GM18520 (cell line): ENCODE data around the gene MOV10L1.
"Not testable (repeated sequence)": the region's sequence is repeated elsewhere in the genome, so short reads cannot be mapped to it uniquely, and the experiment has no call there.

Experiments
- ATAC-seq: cut with Tn5 transposase; IDR thresholded peaks from one replicate; pipeline ENCODE4 v1.9.1; 2021; ENCODE audit not compliant: unreplicated experiment

The MOV10L1 gene

DNA sequence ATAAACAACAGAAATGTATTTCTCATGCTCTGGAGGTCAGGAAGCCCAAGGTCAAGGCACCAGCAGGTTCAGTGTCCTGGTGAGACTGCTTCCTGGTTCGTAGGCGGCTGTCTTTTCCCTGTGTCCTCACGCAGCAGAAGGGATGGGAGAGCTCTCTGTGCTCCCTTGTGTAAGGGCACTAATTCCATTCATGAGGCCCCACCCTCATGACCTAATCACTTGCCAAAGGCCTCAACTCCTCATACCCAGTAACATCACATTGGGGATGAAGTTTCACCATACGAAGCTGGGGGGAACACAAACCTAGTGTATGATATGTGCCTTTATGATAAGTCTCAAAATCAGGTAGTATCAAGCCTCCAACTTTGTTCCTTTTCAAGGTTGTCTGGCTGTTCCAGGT, 42.1 kb downstream of the MOV10L1 start:
- no peak for ATAC-seq

DNA sequence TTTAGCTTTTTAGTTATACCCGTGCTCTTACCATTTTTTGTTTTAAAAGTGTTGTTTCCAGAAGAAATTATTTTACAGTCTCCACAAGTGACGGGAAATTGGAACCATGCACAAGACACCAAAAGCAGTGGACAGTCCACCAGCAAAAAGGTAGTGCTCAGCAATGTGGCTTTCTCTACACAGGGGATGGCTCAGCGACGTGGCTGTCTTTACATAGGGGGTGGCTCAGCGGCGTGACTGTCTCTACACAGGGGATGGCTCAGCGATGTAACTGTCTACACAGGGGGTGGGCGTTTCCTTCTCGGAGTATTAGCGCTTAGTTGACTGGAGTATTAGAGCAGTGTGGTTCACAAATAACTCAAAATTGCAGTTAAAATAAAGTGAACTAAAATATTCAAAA, 44.7 kb downstream of the MOV10L1 start:
- no peak for ATAC-seq

- no peak for ATAC-seq
These were observed 46.8 kb downstream of the MOV10L1 start for GRCh38 chr22:50136581-50137015.

DNA sequence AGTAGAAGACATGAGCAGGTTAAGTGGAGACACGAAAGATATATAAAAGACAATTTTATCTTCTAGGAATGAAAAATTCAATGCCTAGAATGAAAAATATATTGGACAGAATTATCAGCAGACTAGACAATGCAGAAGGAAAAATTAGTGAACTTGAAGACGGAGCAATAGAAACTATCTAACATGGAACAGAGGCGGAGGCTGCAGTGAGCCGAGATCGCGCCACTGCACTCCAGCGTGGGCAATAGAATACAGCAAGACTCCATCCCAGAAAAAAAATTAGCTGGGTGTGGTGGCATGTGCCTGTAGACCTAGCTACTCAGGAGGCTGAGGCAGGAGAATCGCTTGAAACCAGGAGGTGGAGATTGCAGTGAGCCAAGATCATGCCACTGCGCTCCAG, 47.5 kb downstream of the MOV10L1 start:
- not testable (repeated sequence) for ATAC-seq

DNA sequence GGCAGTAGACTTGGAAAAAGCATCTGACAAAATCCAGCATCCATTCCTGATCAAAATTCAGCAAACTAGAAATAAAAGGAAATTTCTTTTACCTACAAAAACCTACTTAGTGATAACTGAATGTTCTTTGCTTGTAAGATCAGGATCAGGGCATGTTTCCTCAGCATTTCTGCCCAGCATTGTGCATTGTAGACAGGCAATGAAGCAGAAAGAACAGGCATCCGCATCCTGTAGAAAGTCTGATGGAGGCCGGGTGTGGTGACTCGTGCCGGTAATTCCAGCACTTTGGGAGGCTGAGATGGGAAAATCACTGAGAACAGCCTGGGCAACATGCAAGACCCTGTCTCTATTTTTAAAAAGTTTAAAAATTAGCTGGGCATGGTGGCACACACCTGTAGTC, 48.2 kb downstream of the MOV10L1 start:
- no peak for ATAC-seq

DNA sequence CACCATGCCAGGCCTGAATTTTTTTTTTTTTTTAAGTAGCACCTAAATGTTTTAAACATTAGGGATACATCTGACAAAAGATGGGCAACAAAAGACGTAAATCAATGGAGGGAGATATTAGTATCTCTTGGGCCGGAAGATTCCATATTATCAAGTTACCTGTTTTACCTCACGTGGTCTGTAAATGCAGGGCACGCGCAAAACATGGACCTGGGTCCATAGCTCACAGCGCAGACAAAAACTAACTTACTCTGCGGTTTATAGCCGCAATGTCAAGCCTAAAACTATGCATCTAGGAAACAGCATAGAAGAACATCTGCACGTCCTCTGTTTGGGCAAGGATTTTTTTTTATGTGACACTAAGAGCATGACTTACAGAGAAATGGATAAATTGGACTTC, 49.2 kb downstream of the MOV10L1 start:
- no peak for ATAC-seq

GRCh38 chr22:50139843-50140415, 50.1 kb downstream of the MOV10L1 start:
- no peak for ATAC-seq

GRCh38 chr22:50140615-50141014, 50.8 kb downstream of the MOV10L1 start:
- no peak for ATAC-seq

GRCh38 chr22:50141462-50141861, 51.7 kb downstream of the MOV10L1 start:
- no peak for ATAC-seq

- no peak for ATAC-seq
These were observed 52.1 kb downstream of the MOV10L1 start for GRCh38 chr22:50141891-50142363.

DNA sequence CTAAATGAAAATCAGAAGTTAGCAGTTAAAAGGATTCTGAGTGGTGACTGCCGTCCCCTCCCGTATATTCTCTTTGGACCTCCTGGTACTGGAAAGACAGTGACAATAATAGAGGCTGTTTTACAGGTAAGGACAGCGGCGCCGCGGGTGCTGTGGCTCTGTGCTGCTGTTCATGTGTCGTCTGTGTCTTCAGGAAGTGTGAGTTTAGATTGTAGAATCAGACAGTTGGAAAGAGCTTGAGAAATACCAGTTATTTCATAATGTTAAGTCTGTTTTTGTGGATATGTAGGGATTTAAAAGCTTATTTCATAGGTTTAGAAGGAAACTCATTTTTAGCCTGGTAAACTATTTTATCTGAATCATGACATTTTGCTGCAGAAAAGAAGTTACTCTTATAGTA, 53.3 kb downstream of the MOV10L1 start:
- no peak for ATAC-seq

DNA sequence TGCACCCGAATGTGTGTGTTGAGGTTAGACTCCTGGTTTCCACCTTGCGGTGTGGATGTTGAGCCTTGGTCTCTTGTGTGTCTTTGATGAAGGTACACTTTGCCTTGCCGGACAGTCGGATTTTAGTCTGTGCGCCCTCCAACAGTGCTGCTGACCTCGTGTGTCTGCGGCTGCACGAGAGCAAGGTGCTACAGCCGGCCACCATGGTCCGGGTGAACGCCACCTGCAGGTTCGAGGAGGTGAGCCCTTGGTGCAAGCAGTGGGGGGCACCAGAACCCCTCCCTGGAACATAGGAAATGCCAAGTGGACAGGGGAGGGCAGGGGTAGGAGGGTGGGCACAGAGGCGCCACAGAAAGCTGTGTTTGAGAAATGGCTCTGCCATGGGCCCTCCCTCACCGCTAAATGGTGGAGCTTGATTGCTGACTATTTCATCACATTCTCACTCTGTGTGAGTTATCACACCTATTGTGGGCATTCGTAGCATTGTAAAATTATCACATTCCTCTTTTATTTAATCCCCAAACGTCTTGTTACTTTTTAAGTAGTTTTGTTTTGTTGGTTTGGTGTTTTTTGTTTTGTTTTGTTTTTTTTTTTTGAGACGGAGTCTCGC, 54.3 kb downstream of the MOV10L1 start:
- no peak for ATAC-seq

DNA sequence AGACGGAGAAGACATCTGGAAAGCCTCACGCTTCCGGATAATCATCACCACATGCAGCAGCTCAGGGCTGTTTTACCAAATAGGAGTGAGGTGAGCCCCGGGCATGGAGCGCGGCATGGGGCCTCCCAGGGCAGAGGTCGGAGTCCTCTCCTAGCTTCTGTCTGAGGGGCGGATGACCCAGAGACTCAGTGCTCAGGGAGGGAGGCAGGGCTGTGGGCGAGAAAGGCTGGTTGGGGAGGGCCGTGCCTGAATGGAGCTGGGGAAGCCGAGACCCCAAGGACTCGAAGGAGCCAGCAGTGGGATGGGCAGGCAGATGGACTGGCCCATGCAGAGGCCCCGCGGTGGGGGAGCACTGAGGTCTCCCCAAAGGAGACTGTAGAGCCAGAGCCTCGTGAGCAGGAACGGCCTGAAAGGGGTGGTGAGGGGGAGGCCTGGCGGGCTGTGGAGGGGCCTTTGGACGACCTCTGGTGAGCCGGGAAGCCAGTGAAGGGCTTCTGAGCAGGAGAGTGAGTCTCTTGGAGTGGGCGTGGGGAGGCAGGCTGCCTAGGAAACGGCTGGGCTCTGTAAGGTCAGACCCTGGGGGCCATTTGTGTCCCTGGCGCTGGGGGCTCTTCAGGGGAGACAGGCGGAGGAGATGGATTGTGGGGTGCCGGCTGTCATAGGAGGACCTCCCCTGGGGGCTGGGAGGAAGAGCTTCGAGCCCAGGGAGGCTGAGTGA, 56.1 kb downstream of the MOV10L1 start:
- ATAC-seq: no peak

GRCh38 chr22:50146439-50147238, 56.8 kb downstream of the MOV10L1 start:
- ATAC-seq: no peak

DNA sequence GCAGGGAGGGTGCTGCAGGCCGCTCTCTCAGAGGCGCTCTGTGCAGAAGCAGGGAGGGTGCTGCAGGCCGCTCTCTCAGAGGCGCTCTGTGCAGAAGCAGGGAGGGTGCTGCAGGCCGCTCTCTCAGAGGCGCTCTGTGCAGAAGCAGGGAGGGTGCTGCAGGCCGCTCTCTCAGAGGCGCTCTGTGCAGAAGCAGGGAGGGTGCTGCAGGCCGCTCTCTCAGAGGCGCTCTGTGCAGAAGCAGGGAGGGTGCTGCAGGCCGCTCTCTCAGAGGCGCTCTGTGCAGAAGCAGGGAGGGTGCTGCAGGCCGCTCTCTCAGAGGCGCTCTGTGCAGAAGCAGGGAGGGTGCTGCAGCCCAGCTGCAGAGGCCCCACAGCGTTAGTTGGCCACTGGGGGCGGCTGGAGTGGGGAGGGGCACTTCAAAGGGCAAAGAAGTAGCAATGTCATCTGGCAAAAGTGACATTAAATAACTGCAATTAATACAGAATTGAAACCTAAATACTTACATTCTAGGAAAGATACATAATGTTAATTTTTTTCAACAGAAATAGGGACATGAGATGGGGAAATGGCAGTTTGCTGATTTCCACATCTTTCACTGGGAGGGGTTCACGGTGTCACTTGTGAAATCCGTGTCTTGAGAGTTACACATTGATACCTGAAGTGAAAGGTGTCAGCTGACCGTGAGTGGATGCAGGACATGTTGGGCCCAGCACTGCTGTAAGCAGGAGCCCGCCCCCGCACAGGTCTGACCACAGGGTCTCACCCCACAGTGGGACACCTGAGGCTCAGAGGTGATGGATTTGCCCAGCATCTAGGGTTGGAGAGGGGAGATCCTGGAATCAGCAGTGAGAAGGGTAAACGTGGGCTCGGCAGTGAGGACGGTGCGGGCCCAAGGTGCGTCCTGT, 57.7 kb downstream of the MOV10L1 start:
- ATAC-seq: not testable (repeated sequence)

DNA sequence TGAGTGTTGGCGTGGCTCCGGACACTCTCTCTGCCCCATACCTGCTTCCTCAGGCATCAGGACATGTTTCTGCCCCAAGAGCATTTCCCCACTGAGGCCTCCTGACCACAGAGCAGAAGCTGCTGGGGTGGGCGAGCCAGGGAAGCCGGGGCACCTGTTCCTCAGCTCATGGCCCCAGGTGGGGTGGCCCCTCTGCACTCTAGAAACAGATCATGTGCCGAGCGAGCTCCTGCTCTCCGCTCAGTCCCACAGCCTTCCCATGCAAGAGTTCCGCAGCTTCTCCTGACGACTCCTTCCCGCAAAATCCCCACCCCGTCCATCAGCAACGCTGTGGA, 58.3 kb downstream of the MOV10L1 start:
- no peak for ATAC-seq

GRCh38 chr22:50148991-50149721, 59.4 kb downstream of the MOV10L1 start:
- ATAC-seq: peak; percentile 40

GRCh38 chr22:50150161-50151129, 60.6 kb downstream of the MOV10L1 start:
- no peak for ATAC-seq
